Measurements from ENCODE around the gene DCXR. TPM values are rescaled to one million over a fixed set of nuclear protein-coding genes. Genes with fewer than 3 reads are reported as not detected.

The DCXR gene
- total RNA-seq, 1 donor from 2014 or later: 49.9 TPM

DNA sequence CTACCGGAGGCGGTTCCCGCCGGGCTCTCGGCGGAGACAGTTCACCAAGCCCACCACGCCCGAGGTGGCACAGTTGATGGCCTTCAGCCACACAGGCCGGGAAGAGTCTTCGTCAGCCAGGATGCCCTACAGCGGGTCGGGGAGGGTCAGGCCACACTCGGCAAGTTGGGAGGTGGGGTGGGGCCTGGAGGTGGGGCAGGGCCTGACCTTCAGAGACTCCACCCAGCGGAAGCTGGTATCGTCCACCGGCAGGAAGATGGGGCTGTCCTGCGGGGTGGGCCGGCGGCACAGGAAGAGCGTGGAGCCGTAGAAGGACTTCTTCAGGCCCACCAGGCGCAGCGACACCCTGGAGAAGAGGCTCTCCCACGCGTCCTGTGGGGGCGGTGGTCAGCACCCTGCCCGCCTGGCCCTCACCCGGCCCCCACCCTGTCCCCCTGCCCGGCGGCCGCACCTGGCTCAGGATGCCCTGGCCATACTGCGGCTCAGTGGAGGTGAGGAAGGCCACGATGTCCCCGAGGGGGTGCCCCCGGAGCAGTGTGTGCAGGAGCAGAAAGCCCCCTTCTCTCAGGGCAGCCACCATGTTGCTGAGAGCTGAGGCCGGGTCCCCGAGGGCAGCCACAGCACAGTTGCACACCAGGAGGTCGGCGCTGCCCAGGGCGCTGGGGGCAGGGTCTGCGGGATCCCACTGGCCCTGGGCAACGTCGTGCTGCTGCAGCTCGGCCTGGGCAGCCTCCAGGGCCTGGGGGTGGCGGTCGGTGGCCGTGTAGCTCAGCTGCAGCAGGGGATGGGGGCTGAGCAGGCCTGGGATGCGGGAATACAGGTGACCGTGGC is 47.7 kb upstream of the DCXR start:
- no peak for TF ChIP-seq EZH2 (IDR thresholded peaks at IDR 0.05; ENCODE audit: insufficient read depth, low read length)
- Mint-ChIP-seq H3K4me1 (ENCODE audit: low read depth, unreplicated experiment) (no peaks in the 10 kb centered on the region), H3K36me3 (ENCODE audit: low read depth, unreplicated experiment) (no peaks in the 10 kb centered on the region), H3K27ac (ENCODE audit: unreplicated experiment) (no peak overlapping the region), H3K27me3 (ENCODE audit: low read depth, unreplicated experiment) (no peaks in the 10 kb centered on the region), H3K4me3 (ENCODE audit: unreplicated experiment) (no peak overlapping the region), H3K9me3 (ENCODE audit: unreplicated experiment) (no peaks in the 10 kb centered on the region)
- no peak overlapping the region for H3K27ac ChIP-seq (ENCODE audit: low read depth, low read length)
- peaks cover 8% of the 10 kb centered on the region for H3K36me3 ChIP-seq (ENCODE audit: insufficient read depth, low read length)
- H3K9ac ChIP-seq (ENCODE audit: low read length): no peak overlapping the region
- no peaks in the 10 kb centered on the region for H3K9me3 ChIP-seq (ENCODE audit: insufficient read depth, low read depth, low read length)
- H3K79me2 ChIP-seq (ENCODE audit: insufficient read depth, low read length): peaks cover 6% of the 10 kb centered on the region
- FAIRE-seq: no peak
- no peak overlapping the region for H3K4me2 ChIP-seq (ENCODE audit: low read length)
- H3K4me3 ChIP-seq (ENCODE audit: insufficient read depth, low read depth, low read length): no peak overlapping the region
- peaks cover 79% of the 10 kb centered on the region for H4K20me1 ChIP-seq (ENCODE audit: insufficient read depth, low read length)
- H3K4me1 ChIP-seq (ENCODE audit: insufficient read depth, low read length): no peaks in the 10 kb centered on the region
- DNase-seq (ENCODE audit: low read depth): no peak
- H2AFZ ChIP-seq (ENCODE audit: low read depth, low read length): no peak overlapping the region
- H3K27me3 ChIP-seq (ENCODE audit: insufficient read depth, low read length): no peaks in the 10 kb centered on the region

DNA sequence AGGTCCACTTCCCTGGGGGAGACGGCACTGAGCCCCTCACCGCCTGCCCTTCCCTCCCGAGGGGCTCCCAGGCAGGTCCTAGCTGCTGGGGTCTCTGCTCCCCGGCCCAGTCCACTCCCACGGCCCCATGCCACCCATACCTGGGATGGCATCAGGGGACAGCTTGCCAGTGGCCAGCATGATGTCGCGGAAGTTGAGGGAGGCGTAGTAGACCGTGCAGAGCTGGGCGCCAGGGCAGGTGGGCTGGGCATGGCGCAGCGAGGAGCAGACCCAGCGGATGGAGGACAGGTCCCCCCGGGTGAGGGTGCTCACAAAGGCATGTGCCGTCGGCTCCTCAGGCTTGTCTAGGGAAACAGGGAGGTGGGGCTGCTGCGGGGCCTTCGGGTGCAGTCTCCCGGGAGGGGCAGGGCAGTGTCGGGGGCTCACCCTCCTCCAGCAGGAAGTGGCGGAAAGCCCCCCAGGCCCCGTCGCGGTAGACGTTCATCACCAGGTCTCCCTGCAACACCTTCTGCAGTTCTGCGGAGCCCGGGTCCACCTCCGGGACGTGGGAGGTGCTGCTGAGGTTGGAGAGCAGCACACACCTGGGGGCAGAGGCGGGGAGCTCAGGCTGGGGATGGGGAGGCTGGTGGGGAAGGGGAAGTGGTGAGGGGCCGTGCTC is 47.0 kb upstream of the DCXR start:
- H3K27ac Mint-ChIP-seq (ENCODE audit: unreplicated experiment): no peak overlapping the region
- peaks cover 4% of the 10 kb centered on the region for H3K36me3 ChIP-seq (ENCODE audit: insufficient read depth, low read length)
- H3K79me2 ChIP-seq (ENCODE audit: insufficient read depth, low read length): peaks cover 6% of the 10 kb centered on the region
- H2AFZ ChIP-seq (ENCODE audit: low read depth, low read length): no peak overlapping the region
- no peak overlapping the region for H3K9ac ChIP-seq (ENCODE audit: low read length)
- H3K36me3 Mint-ChIP-seq (ENCODE audit: low read depth, unreplicated experiment): no peaks in the 10 kb centered on the region
- TF ChIP-seq, protein P1, sequence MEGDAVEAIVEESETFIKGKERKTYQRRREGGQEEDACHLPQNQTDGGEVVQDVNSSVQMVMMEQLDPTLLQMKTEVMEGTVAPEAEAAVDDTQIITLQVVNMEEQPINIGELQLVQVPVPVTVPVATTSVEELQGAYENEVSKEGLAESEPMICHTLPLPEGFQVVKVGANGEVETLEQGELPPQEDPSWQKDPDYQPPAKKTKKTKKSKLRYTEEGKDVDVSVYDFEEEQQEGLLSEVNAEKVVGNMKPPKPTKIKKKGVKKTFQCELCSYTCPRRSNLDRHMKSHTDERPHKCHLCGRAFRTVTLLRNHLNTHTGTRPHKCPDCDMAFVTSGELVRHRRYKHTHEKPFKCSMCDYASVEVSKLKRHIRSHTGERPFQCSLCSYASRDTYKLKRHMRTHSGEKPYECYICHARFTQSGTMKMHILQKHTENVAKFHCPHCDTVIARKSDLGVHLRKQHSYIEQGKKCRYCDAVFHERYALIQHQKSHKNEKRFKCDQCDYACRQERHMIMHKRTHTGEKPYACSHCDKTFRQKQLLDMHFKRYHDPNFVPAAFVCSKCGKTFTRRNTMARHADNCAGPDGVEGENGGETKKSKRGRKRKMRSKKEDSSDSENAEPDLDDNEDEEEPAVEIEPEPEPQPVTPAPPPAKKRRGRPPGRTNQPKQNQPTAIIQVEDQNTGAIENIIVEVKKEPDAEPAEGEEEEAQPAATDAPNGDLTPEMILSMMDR (IDR thresholded peaks at IDR 0.05; ENCODE audit: insufficient read depth, low read depth, low read length): no peak
- TF ChIP-seq EZH2 (IDR thresholded peaks at IDR 0.05; ENCODE audit: insufficient read depth, low read length): no peak
- DNase-seq (ENCODE audit: low read depth) (no peak), FAIRE-seq (no peak)
- no peak overlapping the region for H3K4me2 ChIP-seq (ENCODE audit: low read length)
- H3K9me3 Mint-ChIP-seq (ENCODE audit: unreplicated experiment): no peaks in the 10 kb centered on the region
- H3K4me1 Mint-ChIP-seq (ENCODE audit: low read depth, unreplicated experiment): no peaks in the 10 kb centered on the region
- no peaks in the 10 kb centered on the region for H3K27me3 ChIP-seq (ENCODE audit: insufficient read depth, low read length)
- H3K27ac ChIP-seq (ENCODE audit: low read depth, low read length): no peak overlapping the region
- no peaks in the 10 kb centered on the region for H3K9me3 ChIP-seq (ENCODE audit: insufficient read depth, low read depth, low read length)
- H3K27me3 Mint-ChIP-seq (ENCODE audit: low read depth, unreplicated experiment): no peaks in the 10 kb centered on the region
- H3K4me1 ChIP-seq (ENCODE audit: insufficient read depth, low read length): no peaks in the 10 kb centered on the region
- no peak overlapping the region for H3K4me3 ChIP-seq (ENCODE audit: insufficient read depth, low read depth, low read length)
- H4K20me1 ChIP-seq (ENCODE audit: insufficient read depth, low read length): peaks cover 80% of the 10 kb centered on the region
- no peak overlapping the region for H3K4me3 Mint-ChIP-seq (ENCODE audit: unreplicated experiment)

DNA sequence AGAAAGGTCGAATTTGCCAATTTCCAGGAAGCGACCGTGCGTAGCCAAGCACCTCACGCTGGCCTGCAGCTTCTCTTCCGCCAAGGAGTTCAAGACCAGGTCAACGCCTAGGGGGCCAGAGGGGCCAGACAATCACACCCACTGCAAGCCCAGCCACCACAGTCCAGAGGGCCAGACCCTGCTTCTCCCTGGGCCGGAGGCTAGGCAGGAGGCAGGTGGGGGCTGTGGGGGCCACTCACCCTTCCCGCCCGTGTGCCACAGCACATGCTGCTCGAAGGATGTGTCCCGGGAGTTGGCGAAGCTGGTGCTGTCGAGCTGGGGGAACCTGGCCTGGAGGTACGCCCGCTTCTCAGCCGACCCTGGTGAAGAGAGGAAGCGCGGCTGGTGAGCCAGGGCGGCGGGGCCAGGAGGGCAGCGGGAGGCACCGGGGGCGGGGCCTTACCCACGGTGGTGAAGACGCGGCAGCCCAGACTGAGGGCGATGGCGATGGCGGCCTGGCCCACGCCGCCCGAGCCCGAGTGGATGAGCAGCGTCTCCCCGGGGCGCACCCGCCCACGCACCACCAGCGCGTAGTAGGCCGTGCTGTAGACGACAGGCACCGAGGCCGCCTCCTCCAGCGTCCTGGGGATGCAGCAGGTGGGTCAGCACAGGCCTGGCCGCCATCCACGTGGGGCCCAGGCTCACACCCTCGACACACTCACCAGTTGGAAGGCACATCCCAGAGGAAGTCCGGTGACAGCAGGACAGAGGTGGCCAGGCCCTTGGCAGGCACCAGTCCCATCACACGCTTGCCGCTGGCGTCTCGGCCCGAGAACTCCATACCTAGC is 46.2 kb upstream of the DCXR start:
- H3K4me2 ChIP-seq (ENCODE audit: low read length): no peak overlapping the region
- TF ChIP-seq, protein P1 (IDR thresholded peaks at IDR 0.05; ENCODE audit: insufficient read depth, low read depth, low read length): no peak
- no peak for TF ChIP-seq EZH2 (IDR thresholded peaks at IDR 0.05; ENCODE audit: insufficient read depth, low read length)
- peaks cover 5% of the 10 kb centered on the region for H3K79me2 ChIP-seq (ENCODE audit: insufficient read depth, low read length)
- Mint-ChIP-seq H3K9me3 (ENCODE audit: unreplicated experiment) (no peaks in the 10 kb centered on the region), H3K27me3 (ENCODE audit: low read depth, unreplicated experiment) (no peaks in the 10 kb centered on the region), H3K4me3 (ENCODE audit: unreplicated experiment) (no peak overlapping the region), H3K36me3 (ENCODE audit: low read depth, unreplicated experiment) (no peaks in the 10 kb centered on the region), H3K27ac (ENCODE audit: unreplicated experiment) (no peak overlapping the region), H3K4me1 (ENCODE audit: low read depth, unreplicated experiment) (no peaks in the 10 kb centered on the region)
- H2AFZ ChIP-seq (ENCODE audit: low read depth, low read length): no peak overlapping the region
- no peak overlapping the region for H3K4me3 ChIP-seq (ENCODE audit: insufficient read depth, low read depth, low read length)
- no peaks in the 10 kb centered on the region for H3K9me3 ChIP-seq (ENCODE audit: insufficient read depth, low read depth, low read length)
- H3K9ac ChIP-seq (ENCODE audit: low read length): no peak overlapping the region
- H3K27ac ChIP-seq (ENCODE audit: low read depth, low read length): no peak overlapping the region
- H4K20me1 ChIP-seq (ENCODE audit: insufficient read depth, low read length): peaks cover 78% of the 10 kb centered on the region
- no peaks in the 10 kb centered on the region for H3K4me1 ChIP-seq (ENCODE audit: insufficient read depth, low read length)
- DNase-seq (ENCODE audit: low read depth): no peak
- H3K36me3 ChIP-seq (ENCODE audit: insufficient read depth, low read length): peaks cover 2% of the 10 kb centered on the region
- H3K27me3 ChIP-seq (ENCODE audit: insufficient read depth, low read length): no peaks in the 10 kb centered on the region
- no peak for FAIRE-seq

All from astrocyte (in vitro differentiated cells and primary cell).